H9 (cell line): ENCODE results near the gene HHAT. TPM values are rescaled to one million over a fixed set of nuclear protein-coding genes. Genes with fewer than 3 reads are reported as not detected.

Experiments used
- DNase-seq: peaks from one replicate; pipeline ENCODE4 v3.0.0-alpha.2; 2017
- H2AFZ ChIP-seq: one replicate; pipeline ENCODE4 v1.6.1; 2013; ENCODE audit warnings: mild to moderate bottlenecking, low read length, control low read depth, moderate library complexity
- H2AK5ac ChIP-seq: 2 replicates; pipeline ENCODE4 v1.6.1; 2013; ENCODE audit warnings: low read length, control low read depth, mixed read lengths; ENCODE audit not compliant: insufficient read length
- H2BK120ac ChIP-seq: one replicate; pipeline ENCODE4 v1.6.1; 2013; ENCODE audit warnings: low read depth, mild to moderate bottlenecking, low read length, control low read depth, inconsistent platforms; ENCODE audit not compliant: poor library complexity, severe bottlenecking
- H2BK12ac ChIP-seq: 2 replicates; pipeline ENCODE4 v1.6.1; 2013; ENCODE audit warnings: low read length, control low read depth, mixed read lengths, low read depth; ENCODE audit not compliant: insufficient read length
- H2BK15ac ChIP-seq: 2 replicates; pipeline ENCODE4 v1.6.1; 2013; ENCODE audit warnings: low read depth, low read length, control low read depth
- H2BK20ac ChIP-seq: one replicate; pipeline ENCODE4 v1.6.1; 2013; ENCODE audit warnings: low read depth, mild to moderate bottlenecking, low read length, control low read depth, inconsistent platforms; ENCODE audit not compliant: poor library complexity, severe bottlenecking
- H2BK5ac ChIP-seq: 2 replicates; pipeline ENCODE4 v1.6.1; 2013; ENCODE audit warnings: low read length, control low read depth, mixed read lengths; ENCODE audit not compliant: insufficient read length
- H3K14ac ChIP-seq: 2 replicates; pipeline ENCODE4 v1.6.1; 2013; ENCODE audit warnings: low read length, control low read depth; ENCODE audit not compliant: insufficient read depth
- H3K18ac ChIP-seq: 2 replicates; pipeline ENCODE4 v1.6.1; 2013; ENCODE audit warnings: low read depth, mild to moderate bottlenecking, mixed read lengths, low read length, control low read depth; ENCODE audit not compliant: insufficient read length
- H3K23ac ChIP-seq: 2 replicates; pipeline ENCODE4 v1.6.1; 2013; ENCODE audit warnings: low read length, control low read depth, mixed read lengths, low read depth; ENCODE audit not compliant: insufficient read length
- H3K23me2 ChIP-seq: 2 replicates; pipeline ENCODE4 v1.6.1; 2013; ENCODE audit warnings: low read depth, mild to moderate bottlenecking, mixed read lengths, low read length, control low read depth; ENCODE audit not compliant: insufficient read length, poor library complexity, severe bottlenecking
- H3K27ac ChIP-seq: 2 replicates; pipeline ENCODE4 v1.5.1; 2013; ENCODE audit warnings: low read length, control low read depth, mixed read lengths, low read depth; ENCODE audit not compliant: insufficient read length
- H3K27me3 ChIP-seq: 2 replicates; pipeline ENCODE4 v1.6.1; 2013; ENCODE audit warnings: low read length, control low read depth, inconsistent platforms; ENCODE audit not compliant: insufficient read depth
- H3K4ac ChIP-seq: 2 replicates; pipeline ENCODE4 v1.6.1; 2013; ENCODE audit warnings: low read depth, mild to moderate bottlenecking, control low read depth, inconsistent platforms, low read length, moderate library complexity
- H3K4me1 ChIP-seq: 2 replicates; pipeline ENCODE4 v1.6.1; 2013; ENCODE audit warnings: low read length, control low read depth, inconsistent platforms; ENCODE audit not compliant: insufficient read depth
- H3K4me2 ChIP-seq: 2 replicates; pipeline ENCODE4 v1.6.1; 2013; ENCODE audit warnings: low read length, control low read depth, mixed read lengths; ENCODE audit not compliant: insufficient read length, insufficient read depth
- H3K56ac ChIP-seq: 2 replicates; pipeline ENCODE4 v1.6.1; 2013; ENCODE audit warnings: low read depth, mild to moderate bottlenecking, mixed read lengths, low read length, control low read depth; ENCODE audit not compliant: insufficient read length
- H3K79me1 ChIP-seq: 2 replicates; pipeline ENCODE4 v1.6.1; 2013; ENCODE audit warnings: low read depth, mild to moderate bottlenecking, moderate library complexity, low read length, control low read depth, inconsistent platforms; ENCODE audit not compliant: insufficient read depth, poor library complexity, severe bottlenecking
- H3K79me2 ChIP-seq: 2 replicates; pipeline ENCODE4 v1.6.1; 2013; ENCODE audit warnings: low read length, control low read depth, inconsistent platforms; ENCODE audit not compliant: insufficient read depth
- H3K9ac ChIP-seq: 2 replicates; pipeline ENCODE4 v1.6.1; 2013; ENCODE audit warnings: low read length, control low read depth, mixed read lengths; ENCODE audit not compliant: insufficient read length; ENCODE audit errors: extremely low read depth
- H3K9me3 ChIP-seq: one replicate; pipeline ENCODE4 v1.6.1; 2013; ENCODE audit warnings: low read depth, low read length, inconsistent platforms; ENCODE audit not compliant: control insufficient read depth
- H3T11ph ChIP-seq: one replicate; pipeline ENCODE4 v1.6.1; 2013; ENCODE audit warnings: mild to moderate bottlenecking, low read length, control low read depth, inconsistent platforms
- H4K20me1 ChIP-seq: one replicate; pipeline ENCODE4 v1.6.1; 2013; ENCODE audit not compliant: control insufficient read depth, insufficient read length, insufficient read depth
- H4K5ac ChIP-seq: 2 replicates; pipeline ENCODE4 v1.6.1; 2013; ENCODE audit warnings: low read depth, mild to moderate bottlenecking, mixed read lengths, low read length, control low read depth; ENCODE audit not compliant: insufficient read length
- H4K8ac ChIP-seq: replicated peaks from 2 replicates; pipeline ENCODE4 v1.6.1; 2013; ENCODE audit warnings: low read length, control low read depth, mixed read lengths, low read depth; ENCODE audit not compliant: insufficient read length
- H4K91ac ChIP-seq: 2 replicates; pipeline ENCODE4 v1.6.1; 2013; ENCODE audit warnings: low read depth, mild to moderate bottlenecking, moderate library complexity, mixed read lengths, low read length, control low read depth; ENCODE audit not compliant: insufficient read length
- H3K27ac Mint-ChIP-seq, 3 experiments: 2 replicates in 2 of 3; 3 replicates in 1 of 3; pipeline ENCODE4 v1.8.0; 2020 to 2021; ENCODE audit warnings: mixed read lengths in 3 of 3, mild to moderate bottlenecking in 1 of 3, moderate library complexity in 1 of 3
- H3K27me3 Mint-ChIP-seq: 2 replicates; pipeline ENCODE4 v1.8.0; 2021; ENCODE audit warnings: low read depth, mild to moderate bottlenecking, moderate library complexity, mixed read lengths
- H3K36me3 Mint-ChIP-seq, 3 experiments: 2 replicates in 2 of 3; 3 replicates in 1 of 3; pipeline ENCODE4 v1.8.0; 2020 to 2021; ENCODE audit warnings: low read depth in 3 of 3, mixed read lengths in 3 of 3; ENCODE audit not compliant: insufficient read depth in 1 of 3
- H3K4me1 Mint-ChIP-seq, 2 experiments: 2 replicates each; pipeline ENCODE4 v1.8.0; 2020; ENCODE audit warnings: mixed read lengths in 2 of 2
- H3K4me3 Mint-ChIP-seq, 2 experiments: 2 replicates in 1 of 2; 3 replicates in 1 of 2; pipeline ENCODE4 v1.8.0; 2020 to 2021; ENCODE audit warnings: mild to moderate bottlenecking in 2 of 2, mixed read lengths in 2 of 2, moderate library complexity in 1 of 2
- H3K9me3 Mint-ChIP-seq, 2 experiments: 2 replicates in 1 of 2; 3 replicates in 1 of 2; pipeline ENCODE4 v1.8.0; 2020; ENCODE audit warnings: mild to moderate bottlenecking in 2 of 2, mixed read lengths in 2 of 2, moderate library complexity in 1 of 2
- CTCF ChIP-seq: fragments of 200-600 bp; sonication (generic); conservative IDR thresholded peaks from 3 replicates; pipeline ENCODE4 v1.8.0; 2021; ENCODE audit warnings: antibody characterized with exemption, mild to moderate bottlenecking
- WGBS: extraction: QIAGEN DNeasy Blood & Tissue Kit; methylation state at CpG from one replicate; pipeline ENCODE4 v1.1.7; 2013; ENCODE audit warnings: missing lambda C conversion rate, low lambda C conversion rate, mixed read lengths; ENCODE audit not compliant: insufficient read length; ENCODE audit errors: extremely low coverage; 5-methylcytosine and 5-hydroxymethylcytosine counted together
- total RNA-seq: library from RNA; stranded (reverse); gene quantifications from 2 replicates; pipeline ENCODE4 v1.2.1, GENCODE V29; 2021

HHAT gene
- total RNA-seq, 1 experiment from 2014 or later = 0.48 TPM

GRCh38 chr1:210293171-210293607 lies 35.5 kb upstream of the HHAT start:
- H2BK15ac ChIP-seq = no peak overlapping the region
- no peak for TF ChIP-seq CTCF
- H3K56ac ChIP-seq = no peak overlapping the region
- peaks cover 38% of the 10 kb centered on the region for H3K27me3 Mint-ChIP-seq
- no peaks in the 10 kb centered on the region for H3K36me3 Mint-ChIP-seq
- H2AK5ac ChIP-seq = no peak overlapping the region
- peaks cover 10% of the 10 kb centered on the region for H3K23me2 ChIP-seq
- H3K4me2 ChIP-seq = no peak overlapping the region
- H3K27ac ChIP-seq = no peak overlapping the region
- peaks cover 0 to 3% of the 10 kb centered on the region in 2 experiments; a peak in 1 of 5 replicates for H3K9me3 Mint-ChIP-seq
- peaks cover 28 to 31% of the 10 kb centered on the region in 2 experiments for H3K4me1 Mint-ChIP-seq
- no peaks in the 10 kb centered on the region for H3K79me1 ChIP-seq
- no peak overlapping the region for H2AFZ ChIP-seq
- H2BK12ac ChIP-seq = no peak overlapping the region
- H3K4me1 ChIP-seq = peaks cover 2% of the 10 kb centered on the region; the same call in 1 of the 2 replicates
- H3K9ac ChIP-seq = no peak overlapping the region
- H3K27ac Mint-ChIP-seq = no peak overlapping the region; a peak in 1 of 7 replicates
- H2BK20ac ChIP-seq = no peak overlapping the region
- no peak overlapping the region for H4K8ac ChIP-seq
- 0 out of 2 replicates have a peak overlapping the region, but pooled peaks have one; percentile 1 for H3K14ac ChIP-seq
- peak overlapping the region; percentile 59 to 74; a peak in 4 of 5 replicates for H3K4me3 Mint-ChIP-seq
- no peak overlapping the region for H4K91ac ChIP-seq
- peaks cover 4% of the 10 kb centered on the region; the same call in 1 of the 2 replicates for H3K27me3 ChIP-seq
- H3K18ac ChIP-seq = no peak overlapping the region
- H3T11ph ChIP-seq = no peak overlapping the region
- no peaks in the 10 kb centered on the region for H4K20me1 ChIP-seq
- H3K9me3 ChIP-seq = no peaks in the 10 kb centered on the region
- no peak overlapping the region for H4K5ac ChIP-seq
- no peak overlapping the region for H2BK5ac ChIP-seq
- H3K23ac ChIP-seq = no peak overlapping the region
- no peak for DNase-seq
- WGBS = no CpG with 5 or more reads among the region's 7 CpGs
- H3K4ac ChIP-seq = no peak overlapping the region
- H2BK120ac ChIP-seq = no peak overlapping the region
- H3K79me2 ChIP-seq = no peaks in the 10 kb centered on the region
